ENCODE results near the gene LBX1. TPM values are rescaled to one million over a fixed set of nuclear protein-coding genes. Genes with fewer than 3 reads are reported as not detected.

LBX1 gene
- total RNA-seq, 4 donors from 2014 or later = 0.60 TPM; not detected in 3

- TF ChIP-seq, protein P1, sequence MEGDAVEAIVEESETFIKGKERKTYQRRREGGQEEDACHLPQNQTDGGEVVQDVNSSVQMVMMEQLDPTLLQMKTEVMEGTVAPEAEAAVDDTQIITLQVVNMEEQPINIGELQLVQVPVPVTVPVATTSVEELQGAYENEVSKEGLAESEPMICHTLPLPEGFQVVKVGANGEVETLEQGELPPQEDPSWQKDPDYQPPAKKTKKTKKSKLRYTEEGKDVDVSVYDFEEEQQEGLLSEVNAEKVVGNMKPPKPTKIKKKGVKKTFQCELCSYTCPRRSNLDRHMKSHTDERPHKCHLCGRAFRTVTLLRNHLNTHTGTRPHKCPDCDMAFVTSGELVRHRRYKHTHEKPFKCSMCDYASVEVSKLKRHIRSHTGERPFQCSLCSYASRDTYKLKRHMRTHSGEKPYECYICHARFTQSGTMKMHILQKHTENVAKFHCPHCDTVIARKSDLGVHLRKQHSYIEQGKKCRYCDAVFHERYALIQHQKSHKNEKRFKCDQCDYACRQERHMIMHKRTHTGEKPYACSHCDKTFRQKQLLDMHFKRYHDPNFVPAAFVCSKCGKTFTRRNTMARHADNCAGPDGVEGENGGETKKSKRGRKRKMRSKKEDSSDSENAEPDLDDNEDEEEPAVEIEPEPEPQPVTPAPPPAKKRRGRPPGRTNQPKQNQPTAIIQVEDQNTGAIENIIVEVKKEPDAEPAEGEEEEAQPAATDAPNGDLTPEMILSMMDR (IDR thresholded peaks at IDR 0.05) = no peak
- TF ChIP-seq EP300 (IDR thresholded peaks at IDR 0.05) = no peak
- Histone ChIP-seq H3K9me3 (no peaks in the 10 kb centered on the region), H3K27ac (no peak overlapping the region), H3K4me3 (no peak overlapping the region), H3K36me3 (no peaks in the 10 kb centered on the region), H3K4me1 (peaks cover 0 to 59% (median 36%) of the 10 kb centered on the region in 4 donors), H3K27me3 (peaks cover 6 to 100% of the 10 kb centered on the region in 2 donors)
- no peak for DNase-seq (ENCODE audit: low spot score in 2 of 2)
- 7% methylated on average over 7 to 9 of the region's 9 CpGs for WGBS, 2 donors
Measured at GRCh38 chr10:101221963-101222531, 7.2 kb downstream of the LBX1 start.

DNA sequence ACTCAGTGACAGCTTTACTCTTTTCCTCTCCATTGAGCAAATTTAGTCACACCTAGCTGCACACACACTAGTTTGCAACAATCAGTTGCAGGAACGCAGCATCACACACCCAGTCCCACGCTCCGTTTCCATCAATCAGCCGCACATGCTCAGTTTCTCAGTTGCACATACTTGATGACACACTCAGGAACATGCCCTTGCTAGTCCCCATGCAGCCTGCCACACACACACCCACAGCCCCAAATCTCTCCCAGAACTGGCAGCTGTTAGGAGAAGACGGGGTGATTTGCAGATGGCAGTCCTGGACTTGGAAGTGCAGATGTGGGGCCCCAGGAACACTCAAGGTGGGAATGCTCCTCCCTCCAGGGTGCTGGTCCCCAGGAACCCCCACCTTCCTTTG lies 7.7 kb downstream of the LBX1 start:
- H3K36me3 ChIP-seq = no peaks in the 10 kb centered on the region
- peaks cover 0 to 59% (median 31%) of the 10 kb centered on the region in 4 donors for H3K4me1 ChIP-seq
- TF ChIP-seq POLR2A (IDR thresholded peaks at IDR 0.05) (no peak), EP300 (IDR thresholded peaks at IDR 0.05) (no peak)
- TF ChIP-seq, protein P1 (IDR thresholded peaks at IDR 0.05) = no peak
- no peak overlapping the region for H3K27ac ChIP-seq
- 10 to 24% methylated on average over 5 of the region's 5 CpGs for WGBS, 2 donors
- no peak for DNase-seq (ENCODE audit: low spot score in 2 of 2)
- H3K9me3 ChIP-seq = no peaks in the 10 kb centered on the region
- no peak overlapping the region for H3K4me3 ChIP-seq
- H3K27me3 ChIP-seq = peaks cover 5 to 100% of the 10 kb centered on the region in 2 donors

DNA sequence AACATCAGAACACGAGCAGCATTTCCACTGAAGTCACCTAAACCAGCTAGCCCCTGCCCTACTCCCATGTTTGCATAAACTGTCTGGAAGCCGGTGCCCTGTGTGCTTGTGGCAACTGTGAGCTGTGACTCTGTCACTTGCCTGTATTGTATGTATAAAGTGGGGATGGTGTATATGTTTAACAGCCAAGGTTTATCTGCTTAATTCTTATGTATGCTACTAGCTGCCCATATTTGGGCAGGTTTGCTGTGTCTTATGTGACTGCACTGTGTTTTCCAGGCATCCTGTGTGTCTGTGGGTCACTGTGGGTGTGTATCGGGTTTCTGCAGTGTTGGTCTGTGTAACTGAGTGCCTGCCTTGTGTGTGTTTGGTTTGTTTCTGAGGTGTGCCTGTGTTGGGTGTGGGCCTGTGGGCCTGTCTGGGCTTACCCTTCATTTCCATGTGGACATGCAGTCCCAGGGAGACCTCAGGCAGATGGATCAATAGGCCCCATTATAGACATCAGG lies 9.3 kb downstream of the LBX1 start:
- H3K9me3 ChIP-seq = no peaks in the 10 kb centered on the region
- no peak for DNase-seq (ENCODE audit: low spot score in 2 of 2)
- H3K27ac ChIP-seq = no peak overlapping the region
- no peaks in the 10 kb centered on the region for H3K36me3 ChIP-seq
- WGBS, 2 donors = 42 to 56% methylated on average over 3 of the region's 3 CpGs
- peaks cover 0 to 59% (median 23%) of the 10 kb centered on the region in 4 donors for H3K4me1 ChIP-seq
- peaks cover 5 to 100% of the 10 kb centered on the region in 2 donors for H3K27me3 ChIP-seq
- TF ChIP-seq POLR2A (IDR thresholded peaks at IDR 0.05) (no peak), EP300 (IDR thresholded peaks at IDR 0.05) (no peak)
- TF ChIP-seq, protein P1 (IDR thresholded peaks at IDR 0.05) = no peak
- no peak overlapping the region for H3K4me3 ChIP-seq

DNA sequence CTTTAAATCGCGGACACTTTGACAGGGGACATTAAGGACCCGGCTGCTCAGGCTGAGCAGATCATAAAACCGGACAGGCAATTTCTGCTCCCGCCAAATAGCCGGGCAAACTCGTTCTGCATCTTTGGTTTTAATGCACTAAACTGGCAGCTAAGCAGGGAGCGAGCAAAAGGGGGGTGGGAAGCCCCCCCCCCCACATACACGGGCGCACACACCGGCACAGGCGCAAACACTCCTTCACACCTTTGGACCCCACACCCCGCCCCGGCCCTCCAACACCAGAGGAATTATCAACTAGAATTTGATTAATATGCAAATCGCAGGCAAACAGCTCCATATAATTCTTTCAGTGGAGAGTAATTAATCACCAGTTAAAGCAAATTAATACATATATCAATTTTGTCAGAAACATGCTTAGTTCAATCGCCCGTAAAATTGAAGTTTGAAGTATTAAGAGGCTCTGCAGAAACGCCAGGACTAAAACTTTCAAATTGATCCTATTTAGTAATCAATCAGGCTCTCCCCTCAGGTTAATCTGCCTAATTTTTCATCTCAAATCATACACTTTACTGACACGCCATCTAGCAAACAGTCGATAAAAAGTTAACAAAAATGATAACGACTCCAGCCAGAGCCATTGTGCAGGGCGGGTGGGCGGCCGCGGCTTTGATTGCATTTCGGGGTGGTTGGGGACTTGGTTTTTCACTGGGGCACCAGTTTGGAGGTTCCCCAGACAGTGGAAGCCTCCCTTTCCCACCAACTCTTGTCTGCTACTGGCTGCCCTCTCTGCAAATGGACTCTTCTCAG lies 9.9 kb downstream of the LBX1 start:
- H3K27me3 ChIP-seq = peaks cover 2 to 100% of the 10 kb centered on the region in 2 donors
- no peak overlapping the region for H3K27ac ChIP-seq
- peaks cover 0 to 59% (median 19%) of the 10 kb centered on the region in 4 donors for H3K4me1 ChIP-seq
- no peaks in the 10 kb centered on the region for H3K36me3 ChIP-seq
- 18 to 19% methylated on average over 21 to 26 of the region's 26 CpGs for WGBS, 2 donors
- TF ChIP-seq, protein P1 (IDR thresholded peaks at IDR 0.05) = no peak
- TF ChIP-seq POLR2A (IDR thresholded peaks at IDR 0.05) = no peak
- no peak for TF ChIP-seq EP300 (IDR thresholded peaks at IDR 0.05)
- DNase-seq (ENCODE audit: low spot score in 2 of 2) = no peak
- no peaks in the 10 kb centered on the region for H3K9me3 ChIP-seq
- H3K4me3 ChIP-seq = no peak overlapping the region
